Motor neuron (in vitro differentiated cells): Measurements from ENCODE around the gene FGD6. TPM values are rescaled to one million over a fixed set of nuclear protein-coding genes. Genes with fewer than 3 reads are reported as not detected.
A peak's percentile ranks its signal among the peaks of the same experiment; 100 is the strongest.

Experiments used
- ATAC-seq, 8 experiments: fragments of 200-7000 bp; cut with Tn5 transposase; replicated peaks in 6 of 8; 2 replicates each; pipeline ENCODE4 v1.8.0; 2021; ENCODE audit warnings: mild to moderate bottlenecking in 8 of 8, moderate library complexity in 8 of 8
- H3K27ac ChIP-seq, 2 donors: fragments of 250-450 bp; sonication (Bioruptor Pico); 2 replicates each; pipeline ENCODE4 v1.9.0; 2021; ENCODE audit warnings: antibody characterized with exemption in 2 of 2, mild to moderate bottlenecking in 2 of 2, moderate library complexity in 1 of 2
- H3K4me1 ChIP-seq, 2 donors: fragments of 250-450 bp; sonication (Bioruptor Pico); replicated peaks in 1 of 2; 2 replicates each; pipeline ENCODE4 v1.6.1; 2021; ENCODE audit warnings: antibody characterized with exemption in 2 of 2, mild to moderate bottlenecking in 2 of 2, moderate library complexity in 1 of 2
- H3K4me3 ChIP-seq, 5 donors: fragments of 250-450 bp; sonication (Bioruptor Pico); 2 replicates each; pipeline ENCODE4 v1.9.0; 2021; ENCODE audit warnings: antibody characterized with exemption in 5 of 5, mild to moderate bottlenecking in 5 of 5, moderate library complexity in 4 of 5
- WGBS, 10 experiments: fragments of 450-650 bp; shearing (Covaris generic); methylation state at CpG; one replicate each; pipeline ENCODE4 v1.0.0; 2022; 5-methylcytosine and 5-hydroxymethylcytosine counted together
- in situ Hi-C, 9 experiments: fragments of 400-800 bp; cut with MboI; loops; one replicate each; pipeline ENCODE4 v1.15.0; 2021; ENCODE audit warnings: low sequenced_read_pairs in 9 of 9, low pct_unique_long_range_greater_than_20kb in 2 of 9; ENCODE audit not compliant: unreplicated experiment in 9 of 9
- total RNA-seq, 8 experiments: library from RNA; unstranded; fragments of 300-600 nt; gene quantifications; 2 replicates each; pipeline versions ENCODE4 v1.2.3 to v1.2.4, GENCODE V29; 2022

Gene FGD6
- total RNA-seq, 8 experiments from 2014 or later, result 5.0 to 63.9 (median 18.1) TPM

- no peak overlapping the region for H3K4me3 ChIP-seq
- 84 to 100% (median 96%) methylated on average over 2 of the region's 2 CpGs; no CpG with 5 or more reads in 2 of the 10 experiments for WGBS, 10 experiments
- H3K27ac ChIP-seq, result no peak overlapping the region
- ATAC-seq, result no peak
- H3K4me1 ChIP-seq, result peaks cover 0 to 10% of the 10 kb centered on the region in 2 donors
- in situ Hi-C loops, result no loop called here
Measured at GRCh38 chr12:95177201-95177768, 40.0 kb downstream of the FGD6 start.

DNA sequence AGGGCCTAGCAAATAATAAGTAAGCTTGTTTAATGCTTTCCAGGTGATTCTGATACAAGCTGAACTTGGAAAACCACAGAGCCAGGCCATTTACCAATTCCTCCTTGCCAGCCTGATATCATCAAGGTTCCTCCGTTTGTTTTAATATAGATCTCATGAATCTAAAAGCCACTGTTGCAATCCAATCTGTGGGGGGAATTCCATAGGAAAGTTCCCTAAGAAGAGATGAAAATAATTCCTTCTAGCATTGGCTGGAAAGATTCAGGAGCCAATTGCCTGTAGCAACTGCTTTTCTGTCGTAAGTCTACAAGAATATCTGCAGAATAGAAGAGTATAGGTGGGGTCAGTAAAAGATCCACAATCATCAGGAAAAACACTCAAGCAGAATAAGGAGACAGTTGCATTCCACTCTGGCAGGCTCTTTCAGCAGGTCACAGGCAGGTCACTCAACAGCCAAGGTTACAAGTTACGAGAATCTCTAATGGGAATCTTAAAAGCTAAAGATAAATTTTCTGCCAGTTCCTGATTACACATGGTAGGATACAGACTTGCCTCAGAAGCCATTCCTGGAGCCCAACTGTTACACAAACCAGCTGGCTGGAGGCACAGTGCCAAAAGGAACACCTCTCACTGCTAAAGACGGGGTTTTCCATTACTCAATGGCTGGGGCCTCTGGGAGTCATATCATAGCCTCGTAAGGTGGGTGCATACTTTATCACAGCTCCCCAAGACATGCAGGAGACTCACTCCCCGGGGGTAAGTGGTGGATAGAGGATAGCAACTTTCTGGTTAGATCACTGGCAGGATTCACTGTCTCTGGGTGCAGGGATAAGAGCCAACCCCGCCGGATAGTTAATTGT, 43.6 kb downstream of the FGD6 start:
- Histone ChIP-seq H3K27ac (no peak overlapping the region), H3K4me1 (peaks cover 0 to 10% of the 10 kb centered on the region in 2 donors), H3K4me3 (no peak overlapping the region)
- in situ Hi-C loops, result no loop called here
- WGBS, 10 experiments, result 20 to 100% (median 80%) methylated on average over 1 to 8 of the region's 8 CpGs; no CpG with 5 or more reads in 1 of the 10 experiments
- peak in 7 of 8 experiments; percentile 22 to 77 (median 57) for ATAC-seq

DNA sequence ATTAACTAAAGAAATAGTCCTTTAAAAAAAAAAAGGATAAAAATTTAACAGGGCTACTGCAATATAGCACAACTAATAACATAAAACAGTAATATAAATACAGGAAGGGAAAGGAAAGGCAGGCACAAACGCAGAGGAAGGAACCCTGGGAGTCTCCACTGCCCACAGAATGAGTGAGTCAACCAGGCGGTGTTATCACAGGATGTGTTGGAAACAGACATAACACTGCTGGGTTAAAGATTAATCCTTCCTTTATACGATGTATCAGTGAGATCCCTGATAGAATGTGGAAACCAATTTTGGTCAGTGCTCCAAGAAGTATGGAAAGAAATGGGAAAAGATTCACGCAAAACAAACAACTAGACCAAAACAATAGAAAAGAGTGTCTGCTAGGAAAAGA, 47.9 kb downstream of the FGD6 start:
- in situ Hi-C loops, result no loop called here
- no peak overlapping the region for H3K4me3 ChIP-seq
- peaks cover 0 to 10% of the 10 kb centered on the region in 2 donors for H3K4me1 ChIP-seq
- ATAC-seq, result peak in 2 of 8 experiments; percentile 29 to 46
- no peak overlapping the region for H3K27ac ChIP-seq
- WGBS, 10 experiments, result 37 to 90% (median 50%) methylated on average over 3 to 4 of the region's 4 CpGs; no CpG with 5 or more reads in 1 of the 10 experiments

DNA sequence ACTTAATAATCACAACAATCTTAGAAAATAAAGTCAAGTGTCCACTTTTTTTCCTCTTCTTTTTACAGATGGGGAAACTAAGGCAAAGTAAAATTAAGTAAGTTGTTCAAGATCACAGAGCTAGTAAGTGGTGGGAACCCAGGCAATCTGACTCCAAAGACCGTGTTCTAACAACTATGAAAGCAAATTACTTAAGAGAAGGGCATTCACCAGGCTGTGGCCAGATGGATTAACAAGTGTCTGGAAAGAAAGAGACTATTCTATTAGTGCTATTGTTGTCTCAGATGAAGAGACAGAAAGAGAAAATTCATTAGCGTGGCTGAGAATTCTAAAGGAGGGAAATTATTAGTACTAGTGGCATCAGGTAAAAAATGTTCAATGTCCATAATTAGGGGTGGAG, 48.5 kb downstream of the FGD6 start:
- in situ Hi-C loops, result no loop called here
- Histone ChIP-seq H3K4me3 (no peak overlapping the region), H3K4me1 (peaks cover 0 to 6% of the 10 kb centered on the region in 2 donors), H3K27ac (no peak overlapping the region)
- peak in 1 of 8 experiments; percentile 35 for ATAC-seq
- 0 to 100% (median 22%) methylated on average over 1 to 2 of the region's 2 CpGs for WGBS, 10 experiments

DNA sequence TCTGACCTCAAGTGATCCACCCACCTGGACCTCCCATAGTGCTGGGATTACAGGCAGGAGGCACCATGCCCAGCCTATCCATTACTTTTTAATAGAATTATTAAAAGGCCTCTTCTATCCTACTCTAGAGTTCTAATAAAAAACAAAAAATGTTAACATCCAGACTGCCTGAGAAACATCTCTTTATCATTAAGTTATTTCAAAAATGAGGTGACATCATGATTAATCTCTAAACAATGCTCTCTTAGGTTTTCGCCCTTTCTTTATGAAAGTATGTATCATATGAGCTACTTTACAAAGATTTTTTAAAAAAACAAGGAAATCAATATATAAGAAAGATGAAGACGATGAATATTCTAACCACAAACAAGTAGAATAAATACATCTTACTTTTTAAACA, 52.6 kb downstream of the FGD6 start:
- WGBS, 10 experiments, result 65 to 100% (median 98%) methylated on average over 1 to 2 of the region's 2 CpGs
- no peak for ATAC-seq

GRCh38 chr12:95158919-95159318, 58.3 kb downstream of the FGD6 start:
- Histone ChIP-seq H3K27ac (no peak overlapping the region), H3K4me3 (no peak overlapping the region), H3K4me1 (peaks cover 2 to 5% of the 10 kb centered on the region in 2 donors)
- ATAC-seq, result no peak
- in situ Hi-C loops, result no loop called here
- 48 to 76% (median 67%) methylated on average over 2 to 3 of the region's 3 CpGs; no CpG with 5 or more reads in 1 of the 10 experiments for WGBS, 10 experiments

More for the DNA sequence above, 52.6 kb downstream of the FGD6 start:
- H3K4me1 ChIP-seq, result no peaks in the 10 kb centered on the region
- no peak overlapping the region for H3K4me3 ChIP-seq
- in situ Hi-C loops, result no loop called here
- no peak overlapping the region for H3K27ac ChIP-seq

DNA sequence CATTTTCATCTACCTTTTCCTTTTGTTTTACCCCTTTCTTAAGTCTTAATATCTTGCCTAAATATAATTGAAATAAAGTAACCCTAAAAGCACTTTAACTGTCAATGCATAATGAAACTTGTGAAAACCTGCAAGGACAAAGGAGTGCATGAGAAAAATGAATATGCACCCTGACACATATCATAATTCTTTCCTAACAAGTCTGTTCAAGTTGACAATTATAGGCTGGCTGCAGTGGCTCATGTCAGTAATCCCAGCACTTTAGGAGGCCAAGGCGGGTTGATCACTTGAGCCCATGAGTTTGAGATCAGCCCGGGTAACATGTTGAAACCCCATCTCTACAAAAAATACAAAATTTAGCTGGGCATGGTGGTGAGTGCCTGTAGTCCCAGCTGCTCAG, 65.4 kb downstream of the FGD6 start:
- Histone ChIP-seq H3K4me3 (no peak overlapping the region), H3K27ac (no peak overlapping the region), H3K4me1 (peaks cover 4 to 19% of the 10 kb centered on the region in 2 donors)
- WGBS, 10 experiments, result 80 to 100% (median 100%) methylated on average over 1 to 2 of the region's 2 CpGs; no CpG with 5 or more reads in 2 of the 10 experiments
- ATAC-seq, result no peak
- in situ Hi-C loops, result no loop called here

DNA sequence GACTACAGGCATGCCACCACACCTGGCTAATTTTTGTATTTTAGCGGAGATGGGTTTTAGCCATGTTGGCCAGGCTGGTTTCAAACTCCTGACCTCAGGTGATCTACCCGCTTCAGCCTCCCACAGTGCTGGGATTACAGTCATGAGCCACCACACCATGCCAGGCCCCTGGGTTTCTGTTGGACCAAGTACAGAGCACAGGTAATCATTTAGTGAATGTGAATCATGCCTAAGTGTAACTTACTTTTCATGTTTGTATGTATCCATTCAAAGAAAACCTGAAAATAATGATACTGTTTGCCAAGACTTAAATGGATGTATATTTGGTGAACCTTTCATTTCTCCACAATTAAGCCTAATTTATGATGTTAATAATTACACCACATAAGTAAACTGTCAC, 65.9 kb downstream of the FGD6 start:
- WGBS, 10 experiments, result 90 to 100% (median 100%) methylated on average over 1 to 2 of the region's 2 CpGs; no CpG with 5 or more reads in 5 of the 10 experiments
- Histone ChIP-seq H3K4me3 (no peak overlapping the region), H3K27ac (no peak overlapping the region), H3K4me1 (peaks cover 8 to 20% of the 10 kb centered on the region in 2 donors)
- no peak for ATAC-seq
- in situ Hi-C loops, result no loop called here

- in situ Hi-C loops, result no loop called here
- H3K4me1 ChIP-seq, result peaks cover 6 to 24% of the 10 kb centered on the region in 2 donors
- no peak for ATAC-seq
Measured at GRCh38 chr12:95150501-95150900, 66.8 kb downstream of the FGD6 start.

DNA sequence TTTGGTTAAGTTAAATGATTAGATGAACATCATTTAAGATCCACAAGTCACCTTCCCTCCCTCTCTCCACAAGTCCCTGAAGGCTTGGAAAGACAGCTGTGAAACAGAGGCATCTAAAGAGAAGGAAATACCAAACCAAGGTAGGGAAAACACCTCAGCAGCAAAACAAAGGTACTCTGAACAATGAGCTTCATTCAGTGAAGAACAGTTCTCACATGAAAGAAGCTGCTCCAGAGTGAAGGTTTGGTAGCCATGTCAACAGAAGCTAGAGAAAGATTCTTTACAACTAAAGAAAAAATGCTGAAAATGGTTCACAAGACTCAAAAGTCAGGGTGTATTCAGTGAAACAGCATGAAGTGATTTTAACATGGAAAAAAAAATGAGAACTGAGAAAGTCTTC, 69.4 kb downstream of the FGD6 start:
- ATAC-seq, result peak in 1 of 8 experiments; percentile 51
- no peak overlapping the region for H3K4me3 ChIP-seq
- no peak overlapping the region for H3K27ac ChIP-seq
- in situ Hi-C loops, result loop anchor here in 1 of 9 experiments (25.0 kb wide), 1 partner anchor 189 kb away; no protein-coding TSS in a partner anchor
- H3K4me1 ChIP-seq, result peaks cover 12 to 31% of the 10 kb centered on the region in 2 donors

More at GRCh38 chr12:95150501-95150900, 66.8 kb downstream of the FGD6 start:
- 100% methylated on average over 1 of the region's 1 CpG; no CpG with 5 or more reads in 6 of the 10 experiments for WGBS, 10 experiments
- Histone ChIP-seq H3K4me3 (no peak overlapping the region), H3K27ac (no peak overlapping the region)

DNA sequence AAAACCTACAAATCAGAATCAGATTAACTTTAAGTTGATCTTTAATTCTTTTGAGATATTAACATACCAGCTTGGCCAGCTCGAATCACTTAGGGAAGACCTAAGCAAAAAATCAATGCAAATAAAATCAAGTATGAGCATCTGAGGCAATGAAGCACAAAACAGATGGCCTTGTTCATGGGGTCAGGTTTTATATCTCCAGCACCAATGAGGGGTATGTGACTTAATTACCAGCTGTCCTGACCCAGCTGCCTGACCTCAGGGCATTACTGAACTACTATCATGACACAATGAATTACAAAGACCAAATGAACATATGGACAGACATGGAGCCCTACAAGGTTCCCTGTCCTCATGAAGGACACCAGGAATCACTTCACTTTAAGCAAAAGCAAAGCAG, 70.5 kb downstream of the FGD6 start:
- ATAC-seq, result peak in 7 of 8 experiments; percentile 6 to 57 (median 48)
- no peak overlapping the region for H3K27ac ChIP-seq
- in situ Hi-C loops, result loop anchor here in 1 of 9 experiments (25.0 kb wide), 1 partner anchor 191 kb away; no protein-coding TSS in a partner anchor
- 0 to 100% (median 33%) methylated on average over 1 of the region's 1 CpG; no CpG with 5 or more reads in 3 of the 10 experiments for WGBS, 10 experiments
- H3K4me1 ChIP-seq, result peaks cover 12 to 31% of the 10 kb centered on the region in 2 donors
- no peak overlapping the region for H3K4me3 ChIP-seq

GRCh38 chr12:95143621-95144205, 73.6 kb downstream of the FGD6 start:
- peak in 7 of 8 experiments; percentile 40 to 88 (median 70) for ATAC-seq
- Histone ChIP-seq H3K4me1 (peaks cover 12 to 31% of the 10 kb centered on the region in 2 donors), H3K4me3 (no peak overlapping the region), H3K27ac (no peak overlapping the region)
- in situ Hi-C loops, result loop anchor here in 1 of 9 experiments (25.0 kb wide), 1 partner anchor 194 kb away; no protein-coding TSS in a partner anchor
- WGBS, 10 experiments, result 0 to 80% (median 38%) methylated on average over 1 to 3 of the region's 3 CpGs; no CpG with 5 or more reads in 1 of the 10 experiments
